ENCODE data around the gene TCIRG1.

The TCIRG1 gene

GRCh38 chr11:68032997-68033707 is 5.7 kb upstream of the TCIRG1 start:
- Histone ChIP-seq H3K4me3 (replicated peaks; ENCODE audit: low read depth, low read length) (no peak overlapping the region), H3K27me3 (replicated peaks; ENCODE audit: control insufficient read depth, insufficient read depth, low read length) (no peaks in the 10 kb centered on the region), H3K36me3 (ENCODE audit: control insufficient read depth, insufficient read depth, low read length) (peaks cover 17% of the 10 kb centered on the region)
- no peak for TF ChIP-seq CTCF (IDR thresholded peaks at IDR 0.05; ENCODE audit: insufficient read depth, low read length, poor library complexity, severe bottlenecking)
- no peak for DNase-seq (ENCODE audit: extremely low read depth, insufficient read length)

DNA sequence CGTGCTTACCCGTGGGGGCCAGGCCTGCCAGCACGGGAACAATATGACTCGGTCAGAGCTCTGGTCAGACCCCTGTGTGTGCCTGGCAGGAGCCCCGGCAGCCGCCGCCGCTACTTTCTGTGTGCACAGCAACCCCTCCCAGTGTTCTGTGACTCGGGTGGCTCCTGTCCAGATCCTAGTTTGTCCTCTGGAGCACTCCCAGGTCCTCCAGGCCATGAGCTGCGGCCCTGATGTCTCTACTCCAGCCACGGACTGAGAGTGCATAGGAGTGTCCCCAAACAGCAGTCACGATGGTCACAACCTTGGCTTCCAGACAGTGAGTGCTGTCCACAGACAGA is 5.1 kb upstream of the TCIRG1 start:
- Histone ChIP-seq H3K27me3 (replicated peaks; ENCODE audit: control insufficient read depth, insufficient read depth, low read length) (no peaks in the 10 kb centered on the region), H3K36me3 (ENCODE audit: control insufficient read depth, insufficient read depth, low read length) (peaks cover 17% of the 10 kb centered on the region), H3K4me3 (replicated peaks; ENCODE audit: low read depth, low read length) (no peak overlapping the region)
- no peak for TF ChIP-seq CTCF (IDR thresholded peaks at IDR 0.05; ENCODE audit: insufficient read depth, low read length, poor library complexity, severe bottlenecking)
- no peak for DNase-seq (ENCODE audit: extremely low read depth, insufficient read length)

- no peaks in the 10 kb centered on the region for H3K27me3 ChIP-seq (replicated peaks; ENCODE audit: control insufficient read depth, insufficient read depth, low read length)
- TF ChIP-seq CTCF (IDR thresholded peaks at IDR 0.05; ENCODE audit: insufficient read depth, low read length, poor library complexity, severe bottlenecking) = no peak
- no peak overlapping the region for H3K4me3 ChIP-seq (replicated peaks; ENCODE audit: low read depth, low read length)
- peaks cover 17% of the 10 kb centered on the region for H3K36me3 ChIP-seq (ENCODE audit: control insufficient read depth, insufficient read depth, low read length)
- no peak for DNase-seq (ENCODE audit: extremely low read depth, insufficient read length)
These were observed 3.5 kb upstream of the TCIRG1 start for GRCh38 chr11:68035266-68035876.

GRCh38 chr11:68036141-68036716 is 2.6 kb upstream of the TCIRG1 start:
- Histone ChIP-seq H3K4me3 (replicated peaks; ENCODE audit: low read depth, low read length) (no peak overlapping the region), H3K27me3 (replicated peaks; ENCODE audit: control insufficient read depth, insufficient read depth, low read length) (no peaks in the 10 kb centered on the region), H3K36me3 (ENCODE audit: control insufficient read depth, insufficient read depth, low read length) (peaks cover 19% of the 10 kb centered on the region)
- TF ChIP-seq CTCF (IDR thresholded peaks at IDR 0.05; ENCODE audit: insufficient read depth, low read length, poor library complexity, severe bottlenecking) = no peak
- no peak for DNase-seq (ENCODE audit: extremely low read depth, insufficient read length)

GRCh38 chr11:68036717-68037239 is 2.0 kb upstream of the TCIRG1 start:
- DNase-seq (ENCODE audit: extremely low read depth, insufficient read length) = no peak
- Histone ChIP-seq H3K4me3 (replicated peaks; ENCODE audit: low read depth, low read length) (no peak overlapping the region), H3K27me3 (replicated peaks; ENCODE audit: control insufficient read depth, insufficient read depth, low read length) (no peaks in the 10 kb centered on the region), H3K36me3 (ENCODE audit: control insufficient read depth, insufficient read depth, low read length) (peaks cover 23% of the 10 kb centered on the region)
- no peak for TF ChIP-seq CTCF (IDR thresholded peaks at IDR 0.05; ENCODE audit: insufficient read depth, low read length, poor library complexity, severe bottlenecking)

All from GM06990 (cell line).